ENCODE results near the gene PIK3IP1.

The PIK3IP1 gene

GRCh38 chr22:31276426-31277167 is 15.7 kb downstream of the PIK3IP1 start:
- no peak for DNase-seq
- H3K27me3 ChIP-seq, result no peaks in the 10 kb centered on the region
- no peak overlapping the region for H3K27ac ChIP-seq
- no peaks in the 10 kb centered on the region for H3K9me3 ChIP-seq
- peaks cover 0 to 5% (median 0%) of the 10 kb centered on the region in 4 donors for H3K4me1 ChIP-seq
- TF ChIP-seq CTCF (IDR thresholded peaks at IDR 0.05), result no peak
- H3K36me3 ChIP-seq, result peaks cover 30 to 96% (median 65%) of the 10 kb centered on the region in 3 donors
- intact Hi-C loops (cut with DNase I; ENCODE audit: low total_unique reads), result no loop called here
- H3K4me3 ChIP-seq, result no peak overlapping the region

- Histone ChIP-seq H3K27me3 (no peaks in the 10 kb centered on the region), H3K4me3 (no peak overlapping the region), H3K27ac (no peak overlapping the region), H3K4me1 (peaks cover 0 to 5% (median 0%) of the 10 kb centered on the region in 4 donors), H3K9me3 (no peaks in the 10 kb centered on the region), H3K36me3 (peaks cover 20 to 96% (median 56%) of the 10 kb centered on the region in 3 donors)
- TF ChIP-seq CTCF (IDR thresholded peaks at IDR 0.05), result no peak
- no peak for DNase-seq
- intact Hi-C loops (cut with DNase I; ENCODE audit: low total_unique reads), result no loop called here
These were observed 16.7 kb downstream of the PIK3IP1 start for GRCh38 chr22:31275576-31275975.

DNA sequence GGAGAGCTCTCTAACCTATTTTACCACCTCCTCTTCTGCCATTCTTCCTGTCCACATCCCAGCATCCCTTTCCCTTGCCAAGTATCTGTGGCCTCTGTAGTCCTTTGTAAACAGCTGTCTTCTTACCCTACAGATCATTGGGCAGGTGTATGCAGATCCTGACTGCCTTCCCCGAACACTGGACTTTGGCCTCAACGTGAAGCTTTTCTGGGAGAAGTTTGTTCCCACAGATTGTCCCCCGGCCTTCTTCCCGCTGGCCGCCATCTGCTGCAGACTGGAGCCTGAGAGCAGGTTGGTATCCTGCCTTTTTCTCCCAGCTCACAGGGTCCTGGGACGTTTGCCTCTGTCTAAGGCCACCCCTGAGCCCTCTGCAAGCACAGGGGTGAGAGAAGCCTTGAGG is 17.3 kb downstream of the PIK3IP1 start:
- H3K9me3 ChIP-seq, result no peaks in the 10 kb centered on the region
- peaks cover 20 to 96% (median 51%) of the 10 kb centered on the region in 3 donors for H3K36me3 ChIP-seq
- H3K4me1 ChIP-seq, result peaks cover 0 to 5% (median 0%) of the 10 kb centered on the region in 4 donors
- intact Hi-C loops (cut with DNase I; ENCODE audit: low total_unique reads), result no loop called here
- no peaks in the 10 kb centered on the region for H3K27me3 ChIP-seq
- H3K4me3 ChIP-seq, result no peak overlapping the region
- no peak overlapping the region for H3K27ac ChIP-seq
- peak in 1 of 2 donors; percentile 47 for DNase-seq
- no peak for TF ChIP-seq CTCF (IDR thresholded peaks at IDR 0.05)

DNA sequence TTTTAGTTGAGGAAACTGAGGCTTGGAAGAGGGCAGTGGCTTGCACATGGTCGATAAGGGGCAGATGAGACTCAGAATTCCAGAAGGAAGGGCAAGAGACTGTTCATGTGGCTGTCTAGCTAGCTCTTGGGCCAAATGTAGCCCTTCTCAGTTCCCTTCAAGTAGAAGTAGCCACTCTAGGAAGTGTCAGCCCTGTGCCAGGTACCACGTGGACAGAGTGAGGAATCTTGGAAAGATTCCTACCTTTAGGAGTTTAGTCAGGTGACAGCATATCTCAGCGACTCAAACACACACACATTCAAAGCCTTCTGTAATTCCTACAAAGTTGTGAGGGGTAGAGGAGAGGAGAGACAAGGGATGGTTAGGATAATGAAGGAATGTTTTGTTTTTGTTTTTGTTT is 18.3 kb downstream of the PIK3IP1 start:
- Histone ChIP-seq H3K36me3 (peaks cover 20 to 91% (median 41%) of the 10 kb centered on the region in 3 donors), H3K27ac (no peak overlapping the region), H3K27me3 (no peaks in the 10 kb centered on the region), H3K4me1 (peaks cover 0 to 5% (median 0%) of the 10 kb centered on the region in 4 donors), H3K4me3 (no peak overlapping the region), H3K9me3 (no peaks in the 10 kb centered on the region)
- intact Hi-C loops (cut with DNase I; ENCODE audit: low total_unique reads), result loop anchor here (5.0 kb wide), 1 partner anchor 167 kb away; the partner anchor contains the start of gene SELENOM
- TF ChIP-seq CTCF (IDR thresholded peaks at IDR 0.05), result no peak
- peak in 1 of 2 donors; percentile 7 for DNase-seq

DNA sequence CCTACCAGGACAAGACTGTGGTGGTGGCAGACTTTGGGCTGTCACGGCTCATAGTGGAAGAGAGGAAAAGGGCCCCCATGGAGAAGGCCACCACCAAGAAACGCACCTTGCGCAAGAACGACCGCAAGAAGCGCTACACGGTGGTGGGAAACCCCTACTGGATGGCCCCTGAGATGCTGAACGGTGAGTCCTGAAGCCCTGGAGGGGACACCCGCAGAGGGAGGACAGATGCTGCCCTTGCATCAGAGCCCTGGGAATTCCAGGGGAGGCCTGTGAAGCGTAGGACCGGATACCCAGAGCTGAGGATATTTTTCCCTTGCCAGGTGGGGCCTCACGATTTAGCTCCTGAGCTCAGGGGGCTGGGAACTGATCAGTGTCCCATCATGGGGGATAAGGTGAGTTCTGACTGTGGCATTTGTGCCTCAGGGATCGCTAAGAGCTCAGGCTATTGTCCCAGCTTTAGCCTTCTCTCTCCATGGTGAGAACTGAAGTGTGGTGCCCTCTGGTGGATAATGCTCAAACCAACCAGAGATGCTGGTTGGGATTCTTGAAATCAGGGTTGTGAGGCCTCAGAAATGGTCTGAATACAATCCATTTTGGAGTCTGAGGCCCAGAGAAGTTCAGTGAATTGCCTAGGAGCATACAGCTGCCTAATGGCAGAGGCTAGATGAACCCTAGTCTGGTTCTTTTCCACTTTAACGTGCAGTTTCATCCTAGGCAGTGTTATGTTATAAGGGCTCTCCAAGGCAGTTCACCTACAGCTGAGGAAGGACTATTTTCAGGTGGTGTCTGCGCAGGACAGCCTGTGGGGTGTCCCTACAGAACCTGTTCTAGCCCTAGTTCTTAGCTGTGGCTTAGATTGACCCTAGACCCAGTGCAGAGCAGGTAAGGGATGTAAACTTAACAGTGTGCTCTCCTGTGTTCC is 19.5 kb downstream of the PIK3IP1 start:
- peak; percentile 62 to 77 for DNase-seq
- intact Hi-C loops (cut with DNase I; ENCODE audit: low total_unique reads), result loop anchor here (1.0 to 5.0 kb wide), 2 partner anchors 61 to 165 kb away; partner anchors contain the start of gene SELENOM
- Histone ChIP-seq H3K36me3 (peaks cover 20 to 90% (median 44%) of the 10 kb centered on the region in 3 donors), H3K4me1 (peaks cover 0 to 5% (median 0%) of the 10 kb centered on the region in 4 donors), H3K9me3 (no peaks in the 10 kb centered on the region), H3K4me3 (no peak overlapping the region), H3K27ac (peak overlapping the region in 1 of 2 donors; percentile 6), H3K27me3 (no peaks in the 10 kb centered on the region)
- TF ChIP-seq CTCF (IDR thresholded peaks at IDR 0.05), result peak; percentile 68 to 72
